H1 (cell line): ENCODE measurements around the gene ATG4D. TPM values are rescaled to one million over a fixed set of nuclear protein-coding genes. Genes with fewer than 3 reads are reported as not detected.
A peak's percentile ranks its signal among the peaks of the same experiment; 100 is the strongest.

Source experiments
- ASH2L ChIP-seq: fragments of 200-600, 300-600 bp; sonication (generic); IDR thresholded peaks from one replicate; pipeline ENCODE4 v1.7.1; 2017; ENCODE audit warnings: low read length
- BACH1 ChIP-seq: IDR thresholded peaks from 2 replicates; pipeline ENCODE4 v1.6.1; 2012; ENCODE audit warnings: low read length, improper control_type of control experiment
- CREB1 ChIP-seq: IDR thresholded peaks from 2 replicates; pipeline ENCODE4 v1.6.1; 2012; ENCODE audit warnings: inconsistent platforms
- CTBP2 ChIP-seq: IDR thresholded peaks from 2 replicates; pipeline ENCODE4 v1.7.0; 2011; ENCODE audit warnings: borderline replicate concordance, mild to moderate bottlenecking, moderate library complexity, mixed read lengths, low read length; ENCODE audit not compliant: insufficient read depth, insufficient read length
- E2F6 ChIP-seq: IDR thresholded peaks from 2 replicates; pipeline ENCODE4 v1.6.1; 2012; ENCODE audit warnings: inconsistent platforms
- EGR1 ChIP-seq: IDR thresholded peaks from 2 replicates; pipeline ENCODE4 v1.6.1; 2011; ENCODE audit warnings: low read depth, low read length, borderline replicate concordance
- EP300 ChIP-seq, 2 experiments: IDR thresholded peaks; 1 replicate in 1 of 2; 2 replicates in 1 of 2; pipeline ENCODE4 v1.6.1; 2011 to 2012; ENCODE audit warnings: low read depth in 2 of 2, low read length in 2 of 2, mild to moderate bottlenecking in 2 of 2, borderline replicate concordance in 1 of 2, inconsistent platforms in 1 of 2, moderate library complexity in 1 of 2
- GABPA ChIP-seq: IDR thresholded peaks from 2 replicates; pipeline ENCODE4 v1.6.1; 2011; ENCODE audit warnings: mild to moderate bottlenecking, low read length, moderate library complexity, borderline replicate concordance; ENCODE audit not compliant: insufficient read depth
- HDAC2 ChIP-seq, 2 experiments: fragments of 300-600 bp in 1 of 2; sonication (generic) in 1 of 2; IDR thresholded peaks; 2 replicates each; pipeline ENCODE4 v1.6.1; 2011 to 2012; ENCODE audit warnings: low read depth in 2 of 2, low read length in 2 of 2, mild to moderate bottlenecking in 2 of 2, moderate library complexity in 2 of 2, borderline replicate concordance in 1 of 2, inconsistent platforms in 1 of 2
- HDAC6 ChIP-seq: IDR thresholded peaks from one replicate; pipeline ENCODE4 v1.7.1; 2012; ENCODE audit warnings: low read depth, mild to moderate bottlenecking, inconsistent platforms, low read length, moderate library complexity
- JUN ChIP-seq: IDR thresholded peaks from 2 replicates; pipeline ENCODE4 v1.6.1; 2011; ENCODE audit warnings: low read depth, mild to moderate bottlenecking, improper control_type of control experiment, low read length
- JUND ChIP-seq: IDR thresholded peaks from 2 replicates; pipeline ENCODE4 v1.6.1; 2011; ENCODE audit warnings: mild to moderate bottlenecking, improper control_type of control experiment, low read length
- KDM1A ChIP-seq: fragments of 200-600, 300-600 bp; sonication (generic); IDR thresholded peaks from 2 replicates; pipeline ENCODE4 v1.7.1; 2016; ENCODE audit warnings: mild to moderate bottlenecking, low read length, borderline replicate concordance
- KDM5A ChIP-seq: fragments of 200-600 bp; IDR thresholded peaks from 2 replicates; pipeline ENCODE4 v1.7.1; 2012; ENCODE audit warnings: mild to moderate bottlenecking, low read length, inconsistent platforms, mixed read lengths
- MAFK ChIP-seq: IDR thresholded peaks from 2 replicates; pipeline ENCODE4 v1.6.1; 2012; ENCODE audit warnings: low read depth, mild to moderate bottlenecking, improper control_type of control experiment, low read length
- POLR2A ChIP-seq, 2 experiments: IDR thresholded peaks; 1 replicate in 1 of 2; 2 replicates in 1 of 2; pipeline ENCODE4 v1.6.1; 2011; ENCODE audit warnings: low read depth in 2 of 2, low read length in 2 of 2, mild to moderate bottlenecking in 2 of 2; ENCODE audit errors: control extremely low read depth in 1 of 2
- POU5F1 ChIP-seq: IDR thresholded peaks from 2 replicates; pipeline ENCODE4 v1.6.1; 2011; ENCODE audit warnings: low read depth, mild to moderate bottlenecking, low read length, moderate library complexity
- RFX5 ChIP-seq: IDR thresholded peaks from 2 replicates; pipeline ENCODE4 v1.6.1; 2011; ENCODE audit warnings: low read depth, low read length, improper control_type of control experiment, borderline replicate concordance
- RXRA ChIP-seq: IDR thresholded peaks from 2 replicates; pipeline ENCODE4 v1.6.1; 2011; ENCODE audit warnings: low read depth, mild to moderate bottlenecking, low read length, moderate library complexity; ENCODE audit not compliant: insufficient read depth
- SIRT6 ChIP-seq: IDR thresholded peaks from one replicate; pipeline ENCODE4 v1.7.1; 2012; ENCODE audit warnings: low read length, inconsistent platforms
- SP1 ChIP-seq: IDR thresholded peaks from 2 replicates; pipeline ENCODE4 v1.6.1; 2011; ENCODE audit warnings: low read depth, low read length
- TAF1 ChIP-seq: IDR thresholded peaks from 2 replicates; pipeline ENCODE4 v1.6.1; 2011; ENCODE audit warnings: mild to moderate bottlenecking, low read depth, low read length
- TBP ChIP-seq: IDR thresholded peaks from 2 replicates; pipeline ENCODE4 v1.6.1; 2011; ENCODE audit warnings: low read depth, low read length, improper control_type of control experiment
- TEAD4 ChIP-seq: IDR thresholded peaks from 2 replicates; pipeline ENCODE4 v1.6.1; 2012; ENCODE audit warnings: low read depth, low read length, inconsistent platforms, mixed read lengths
- ZNF274 ChIP-seq: IDR thresholded peaks from 2 replicates; pipeline ENCODE4 v1.7.0; 2012; ENCODE audit warnings: low read length, borderline replicate concordance; ENCODE audit errors: extremely low read depth
- polyA plus RNA-seq, 7 experiments: library from polyadenylated mRNA; depleted of rRNA in 3 of 7; stranded (reverse) in 5 of 7; unstranded in 2 of 7; fragments of >200 nt in 5 of 7; fragments of 200-250 nt in 2 of 7; gene quantifications; 1 replicate in 5 of 7; 2 replicates in 1 of 7; 4 replicates in 1 of 7; pipeline versions ENCODE4 v1.2.1 to v1.2.3, GENCODE V29; 2011 to 2013; ENCODE audit warnings: missing spikeins in 2 of 7, mixed read lengths in 2 of 7
- total RNA-seq: library from RNA; stranded (reverse); fragmentation: NEBNext Ultra II Directional; extraction: Animal tissue kit (Norgen Biotek cat#: 25700); gene quantifications from 2 replicates; pipeline ENCODE4 v1.2.1, GENCODE V29; 2021

Gene ATG4D
- total and polyA plus RNA-seq, 2 of the 8 experiments (the other 6 are each of a cell fraction or from before 2014, with no cell fraction given): 39.6 to 43.7 TPM

GRCh38 chr19:10587022-10587838 is 43.5 kb downstream of the ATG4D start, which contains the start of gene AP1M2 (continued):
- 0 out of 4 replicates have a peak, but pooled peaks of 1 of the 2 experiments have one; percentile 35 for TF ChIP-seq HDAC2 (IDR thresholded peaks at IDR 0.05; ENCODE audit: borderline replicate concordance in 1 of 2, low read depth in 2 of 2, low read length in 2 of 2)
- no peak for TF ChIP-seq ZNF274
- TF ChIP-seq MAFK: no peak
- no peak for TF ChIP-seq HDAC6
- no peak for TF ChIP-seq JUND
- no peak for TF ChIP-seq KDM1A
- no peak for TF ChIP-seq GABPA
- no peak for TF ChIP-seq SP1
- TF ChIP-seq CTBP2: no peak
- no peak for TF ChIP-seq KDM5A
- TF ChIP-seq TAF1: 0 out of 2 replicates have a peak, but pooled peaks have one; percentile 45
- TF ChIP-seq JUN: no peak
- no peak for TF ChIP-seq RFX5
- TF ChIP-seq POU5F1: no peak
- peak; percentile 35; the same call in 1 of the 2 replicates for TF ChIP-seq E2F6
- TF ChIP-seq POLR2A (IDR thresholded peaks at IDR 0.05; ENCODE audit: control extremely low read depth in 1 of 2, low read depth in 2 of 2, low read length in 2 of 2): no peak
- TF ChIP-seq TBP: peak; percentile 35; the same call in 1 of the 2 replicates
- no peak for TF ChIP-seq EP300 (IDR thresholded peaks at IDR 0.05; ENCODE audit: borderline replicate concordance in 1 of 2, low read depth in 2 of 2, low read length in 2 of 2)
- no peak for TF ChIP-seq RXRA
- TF ChIP-seq ASH2L: peak; percentile 86
- TF ChIP-seq EGR1: peak; percentile 59
- TF ChIP-seq SIRT6: no peak
- TF ChIP-seq BACH1: no peak
- no peak for TF ChIP-seq CREB1
- no peak for TF ChIP-seq TEAD4
